T47D (cell line): Measurements from ENCODE around the gene NAA10.

Experiments used
- DNase-seq, 2 experiments: peaks; one replicate each; pipeline versions ENCODE4 v3.0.0 to v3.0.0-alpha.2; 2011 to 2012; ENCODE audit warnings: low read depth in 1 of 2, low spot score in 1 of 2
- JUND ChIP-seq: IDR thresholded peaks from 2 replicates; pipeline ENCODE4 v1.6.1; 2012; ENCODE audit warnings: low read depth
- in situ Hi-C: cut with HindIII; loops from 2 replicates; pipeline ENCODE4 v1.10.0; 2016; ENCODE audit warnings: low sequenced_read_pairs, low pct_unique_long_range_greater_than_20kb

NAA10 gene

GRCh38 chrX:153926858-153927671 is 7.8 kb downstream of the NAA10 start:
- in situ Hi-C loops = no loop called here
- peak in 1 of 2 experiments; percentile 30 for DNase-seq

GRCh38 chrX:153926552-153926857 is 8.3 kb downstream of the NAA10 start:
- in situ Hi-C loops = no loop called here
- no peak for DNase-seq
- no peak for TF ChIP-seq JUND

More at GRCh38 chrX:153926858-153927671, 7.8 kb downstream of the NAA10 start:
- TF ChIP-seq JUND = no peak

- in situ Hi-C loops = no loop called here
- DNase-seq = peak in 1 of 2 experiments; percentile 64
These were observed 8.9 kb downstream of the NAA10 start, which contains the start of gene ARHGAP4 for GRCh38 chrX:153925739-153926551. Gene ARHGAP4 (minus strand): TSS chrX:153926264. CDS start chrX:153926202, 62 bp downstream.

GRCh38 chrX:153925387-153925738 is 9.5 kb downstream of the NAA10 start:
- TF ChIP-seq JUND = no peak
- in situ Hi-C loops = no loop called here
- no peak for DNase-seq

More at GRCh38 chrX:153925739-153926551, 8.9 kb downstream of the NAA10 start, which contains the start of gene ARHGAP4:
- no peak for TF ChIP-seq JUND

- peak in 1 of 2 experiments; percentile 60 for DNase-seq
- no peak for TF ChIP-seq JUND
- in situ Hi-C loops = no loop called here
These were observed 10.5 kb downstream of the NAA10 start for GRCh38 chrX:153924149-153924861.

- no peak for TF ChIP-seq JUND
- in situ Hi-C loops = no loop called here
- peak; percentile 31 to 46 for DNase-seq
These were observed 11.6 kb downstream of the NAA10 start for GRCh38 chrX:153922932-153923857.

- in situ Hi-C loops = no loop called here
- DNase-seq = no peak
- no peak for TF ChIP-seq JUND
These were observed 13.1 kb downstream of the NAA10 start for GRCh38 chrX:153921511-153922446.

- in situ Hi-C loops = no loop called here
- no peak for TF ChIP-seq JUND
- no peak for DNase-seq
These were observed 13.8 kb downstream of the NAA10 start for GRCh38 chrX:153921070-153921469.

- no peak for TF ChIP-seq JUND
- in situ Hi-C loops = no loop called here
- DNase-seq = no peak
These were observed 14.3 kb downstream of the NAA10 start for GRCh38 chrX:153920546-153920945.

GRCh38 chrX:153919281-153919680 is 15.6 kb downstream of the NAA10 start:
- in situ Hi-C loops = no loop called here
- DNase-seq = no peak
- TF ChIP-seq JUND = no peak

- in situ Hi-C loops = no loop called here
- no peak for TF ChIP-seq JUND
- DNase-seq = no peak
These were observed 17.0 kb downstream of the NAA10 start for GRCh38 chrX:153917869-153918268.
